Heart right ventricle (tissue), 16 donors: Measurements from ENCODE around the gene PLA2G4C. TPM values are rescaled to one million over a fixed set of nuclear protein-coding genes. Genes with fewer than 3 reads are reported as not detected.

ENCODE experiments used
- ATAC-seq, 8 donors: fragments of 200-7000 bp; cut with Tn5 transposase; one replicate each; pipeline ENCODE4 v1.9.1; 2020; ENCODE audit warnings: mild to moderate bottlenecking in 8 of 8, moderate library complexity in 8 of 8, moderate number of reproducible peaks in 1 of 8
- DNase-seq, 2 donors: peaks; one replicate each; pipeline ENCODE4 v3.0.0-alpha.2; 2020
- H3K27ac ChIP-seq, 10 donors: fragments of 200-600 bp; sonication (generic) in 2 of 10; one replicate each; pipeline versions ENCODE4 v1.5.0 to v1.8.0; 2020 to 2022; ENCODE audit warnings: mild to moderate bottlenecking in 3 of 10
- H3K27me3 ChIP-seq, 7 donors: fragments of 200-600 bp; one replicate each; pipeline ENCODE4 v1.8.0; 2021 to 2022; ENCODE audit warnings: mild to moderate bottlenecking in 2 of 7
- H3K36me3 ChIP-seq, 9 donors: fragments of 200-600 bp; sonication (generic) in 1 of 9; one replicate each; pipeline versions ENCODE4 v1.5.0 to v1.8.0; 2020 to 2022; ENCODE audit warnings: mild to moderate bottlenecking in 2 of 9
- H3K4me1 ChIP-seq, 9 donors: fragments of 200-600 bp; sonication (generic) in 1 of 9; one replicate each; pipeline versions ENCODE4 v1.5.0 to v1.8.0; 2020 to 2022; ENCODE audit warnings: mild to moderate bottlenecking in 4 of 9
- H3K4me3 ChIP-seq, 10 donors: fragments of 200-600 bp; sonication (generic) in 2 of 10; one replicate each; pipeline versions ENCODE4 v1.5.0 to v1.8.0; 2020 to 2022; ENCODE audit warnings: mild to moderate bottlenecking in 7 of 10, moderate library complexity in 2 of 10
- H3K9me3 ChIP-seq, 11 donors: fragments of 200-600 bp in 10 of 11; sonication (generic) in 2 of 11; one replicate each; pipeline versions ENCODE4 v1.5.0 to v1.8.0; 2013 to 2022; ENCODE audit warnings: mild to moderate bottlenecking in 2 of 11, control low read depth in 1 of 11, moderate library complexity in 1 of 11
- whole genome bisulfite sequencing, 2 donors: extraction: QIAGEN DNeasy Blood & Tissue Kit; methylation state at CpG; one replicate each; pipeline ENCODE4 v1.1.7; 2013; ENCODE audit warnings: inconsistent platforms in 1 of 2; 5-methylcytosine and 5-hydroxymethylcytosine counted together
- intact Hi-C, 10 donors: fragments of 100-400 bp; cut with DNase I; formaldehyde crosslinking; loops; one replicate each; pipeline versions ENCODE4 v1.11.1 to v1.14.2; 2022
- polyA plus RNA-seq, 2 donors: library from polyadenylated mRNA; stranded (reverse); fragments of 200-250 nt; gene quantifications; one replicate each; pipeline ENCODE4 v1.2.3, GENCODE V29; 2013
- total RNA-seq, 10 donors: library from RNA; stranded (reverse); fragmentation: NEBNext Ultra II Directional in 3 of 10; extraction: Animal tissue kit (Norgen Biotek cat#: 25700) in 3 of 10; gene quantifications; one replicate each; pipeline versions ENCODE4 v1.2.1 to v1.2.4, GENCODE V29; 2021 to 2023
- TF ChIP-seq, protein P1 (sequence below), 9 donors: fragments of 200-600 bp; sonication (generic) in 2 of 9; IDR thresholded peaks; one replicate each; pipeline versions ENCODE4 v1.5.0 to v1.8.0; 2021 to 2022; ENCODE audit warnings: antibody characterized with exemption in 9 of 9, mild to moderate bottlenecking in 5 of 9, moderate library complexity in 1 of 9
- donor health status: Arrhythmogenic right ventricular cardiomyopathy.
- donor health status: ischemic (EF 13 %, LVEDD 7.1; RV severe dilation, severe dysfunction).
- donor health status: healthy with polysubstance abuse.
- donor health status: DM: no; HTN: yes; CAD: no.
- donor health status: DM: no; HTN: no; CAD: no.
- donor health status: ischemic (EF 25% LVEDD 6.9; RV normal size, moderate dysfunction).
- donor health status: ischemic (EF 25% LVEDD 5.7; RV mildly dilated, moderate dysfunction).
- donor health status: healthy.
- donor health status: DM: yes; HTN: yes; CAD: no.
- donor health status: Ischemic cardiomyopathy.
- donor health status: ischemic (EF 35%, LVEDD 5.7; RV mildly dilated, moderate dysfunction).
- donor health status: nonischemic (EF 11% LVEDD 7.7; RV severe dilation, severe dysfunction).
- donor health status: DM: yes; HTN: yes; CAD: no.
- donor health status: PGD.
- donor health status: ischemic (EF 29% LVEDD 5.4; RV normal size, mild dysfunction).
- donor health status: nonischemic (EF 23%, LVEDD 6.1; RV moderate dilation, normal function).

Gene PLA2G4C
- total and polyA plus RNA-seq, 12 donors = 15.0 to 71.2 (median 46.3) TPM

DNA sequence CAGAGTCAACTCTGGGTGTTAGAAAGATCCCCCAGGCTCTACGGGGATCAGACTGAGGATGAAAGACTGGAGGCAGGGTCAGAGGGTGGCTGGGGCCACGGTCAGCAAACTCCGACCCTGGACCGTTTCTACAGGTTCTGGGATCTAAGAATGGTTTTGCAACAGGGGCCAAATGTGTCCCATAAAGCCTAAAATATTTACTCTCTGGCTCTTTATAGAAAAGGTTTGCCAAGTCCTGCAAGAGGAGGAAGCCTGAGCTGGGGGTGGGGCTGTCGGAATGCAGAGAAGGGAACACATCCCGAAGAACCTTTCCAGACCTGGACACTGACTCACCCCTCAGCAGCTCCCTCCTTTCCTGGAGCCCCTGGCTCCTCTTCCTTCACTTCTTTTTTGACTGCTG lies 38.8 kb upstream of the PLA2G4C start:
- DNase-seq = no peak
- no peak for ATAC-seq
- Histone ChIP-seq H3K4me1 (peaks cover 0 to 3% (median 0%) of the 10 kb centered on the region in 9 donors), H3K36me3 (peaks cover 0 to 65% (median 0%) of the 10 kb centered on the region in 9 donors), H3K27ac (no peak overlapping the region), H3K4me3 (no peak overlapping the region), H3K27me3 (no peaks in the 10 kb centered on the region), H3K9me3 (no peaks in the 10 kb centered on the region)
- WGBS, 2 donors = 74 to 90% methylated on average over 6 of the region's 6 CpGs
- intact Hi-C loops = no loop called here
- TF ChIP-seq, protein P1, sequence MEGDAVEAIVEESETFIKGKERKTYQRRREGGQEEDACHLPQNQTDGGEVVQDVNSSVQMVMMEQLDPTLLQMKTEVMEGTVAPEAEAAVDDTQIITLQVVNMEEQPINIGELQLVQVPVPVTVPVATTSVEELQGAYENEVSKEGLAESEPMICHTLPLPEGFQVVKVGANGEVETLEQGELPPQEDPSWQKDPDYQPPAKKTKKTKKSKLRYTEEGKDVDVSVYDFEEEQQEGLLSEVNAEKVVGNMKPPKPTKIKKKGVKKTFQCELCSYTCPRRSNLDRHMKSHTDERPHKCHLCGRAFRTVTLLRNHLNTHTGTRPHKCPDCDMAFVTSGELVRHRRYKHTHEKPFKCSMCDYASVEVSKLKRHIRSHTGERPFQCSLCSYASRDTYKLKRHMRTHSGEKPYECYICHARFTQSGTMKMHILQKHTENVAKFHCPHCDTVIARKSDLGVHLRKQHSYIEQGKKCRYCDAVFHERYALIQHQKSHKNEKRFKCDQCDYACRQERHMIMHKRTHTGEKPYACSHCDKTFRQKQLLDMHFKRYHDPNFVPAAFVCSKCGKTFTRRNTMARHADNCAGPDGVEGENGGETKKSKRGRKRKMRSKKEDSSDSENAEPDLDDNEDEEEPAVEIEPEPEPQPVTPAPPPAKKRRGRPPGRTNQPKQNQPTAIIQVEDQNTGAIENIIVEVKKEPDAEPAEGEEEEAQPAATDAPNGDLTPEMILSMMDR (IDR thresholded peaks at IDR 0.05) = no peak

DNA sequence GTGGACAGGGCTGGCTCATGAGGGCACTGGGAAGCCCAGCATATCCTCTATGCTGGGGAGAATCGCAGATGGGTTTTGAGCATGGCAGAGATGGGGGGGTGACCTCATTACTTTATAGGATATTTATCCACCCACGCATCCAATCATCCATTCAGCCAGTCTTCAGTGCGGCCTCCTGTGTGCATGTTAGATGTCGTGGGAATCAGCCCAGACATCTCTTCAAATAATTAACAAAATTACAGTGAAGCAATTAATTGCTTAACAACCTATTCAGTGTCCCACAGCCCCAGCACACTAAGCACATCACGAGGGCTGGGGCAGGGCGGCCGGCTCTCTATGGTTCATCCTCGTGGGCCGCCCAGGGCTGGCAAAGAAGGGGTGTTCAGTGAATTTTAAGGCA lies 38.0 kb upstream of the PLA2G4C start:
- intact Hi-C loops = no loop called here
- 89 to 96% methylated on average over 9 of the region's 9 CpGs for WGBS, 2 donors
- TF ChIP-seq, protein P1 (IDR thresholded peaks at IDR 0.05) = no peak

GRCh38 chr19:48147597-48148175 lies 37.1 kb upstream of the PLA2G4C start:
- H3K4me1 ChIP-seq = peaks cover 0 to 3% (median 0%) of the 10 kb centered on the region in 9 donors

More for the DNA sequence above, 38.0 kb upstream of the PLA2G4C start:
- H3K27ac ChIP-seq = no peak overlapping the region
- DNase-seq = no peak
- no peak for ATAC-seq
- H3K36me3 ChIP-seq = peaks cover 0 to 66% (median 0%) of the 10 kb centered on the region in 9 donors
- H3K9me3 ChIP-seq = no peaks in the 10 kb centered on the region
- H3K27me3 ChIP-seq = no peaks in the 10 kb centered on the region
- no peak overlapping the region for H3K4me3 ChIP-seq
- peaks cover 0 to 3% (median 0%) of the 10 kb centered on the region in 9 donors for H3K4me1 ChIP-seq

GRCh38 chr19:48139053-48139452 lies 28.4 kb upstream of the PLA2G4C start:
- H3K27me3 ChIP-seq = no peaks in the 10 kb centered on the region
- peaks cover 0 to 40% (median 0%) of the 10 kb centered on the region in 9 donors for H3K36me3 ChIP-seq
- H3K9me3 ChIP-seq = no peaks in the 10 kb centered on the region
- H3K4me1 ChIP-seq = no peaks in the 10 kb centered on the region
- H3K27ac ChIP-seq = no peak overlapping the region
- intact Hi-C loops = no loop called here
- DNase-seq = no peak
- H3K4me3 ChIP-seq = no peak overlapping the region
- TF ChIP-seq, protein P1 (IDR thresholded peaks at IDR 0.05) = no peak
- 82 to 88% methylated on average over 6 of the region's 6 CpGs for WGBS, 2 donors
- no peak for ATAC-seq

More at GRCh38 chr19:48147597-48148175, 37.1 kb upstream of the PLA2G4C start:
- TF ChIP-seq, protein P1 (IDR thresholded peaks at IDR 0.05) = no peak
- Histone ChIP-seq H3K36me3 (peaks cover 0 to 74% (median 0%) of the 10 kb centered on the region in 9 donors), H3K4me3 (no peak overlapping the region), H3K27ac (no peak overlapping the region), H3K9me3 (no peaks in the 10 kb centered on the region), H3K27me3 (no peaks in the 10 kb centered on the region)
- intact Hi-C loops = no loop called here
- WGBS, 2 donors = 87 to 96% methylated on average over 4 of the region's 4 CpGs
- no peak for DNase-seq
- ATAC-seq = no peak
